ENCODE measurements around the gene GINS3.

The GINS3 gene

DNA sequence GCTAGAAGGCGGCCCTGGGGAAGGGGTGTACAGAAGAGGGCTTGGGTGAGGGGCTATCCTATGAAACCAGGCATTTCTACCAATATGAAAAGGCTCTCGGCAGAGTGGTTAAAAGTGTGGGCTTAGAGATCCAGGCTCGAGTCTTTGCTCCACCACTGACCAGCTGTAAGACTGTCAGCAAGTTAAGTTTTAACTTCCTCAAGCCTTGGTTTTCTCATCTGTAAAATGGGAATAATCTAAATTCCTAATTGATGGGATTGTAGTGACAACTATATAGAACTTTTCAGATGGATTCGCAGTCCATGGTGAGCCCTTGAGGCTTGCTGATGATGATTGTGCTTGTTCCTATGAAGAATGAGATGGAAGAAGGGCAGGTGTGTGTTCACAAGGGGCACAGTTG is 57.0 kb downstream of the GINS3 start (continued):
- no peak for TF ChIP-seq ZNF112 (tag by site-specific recombination; IDR thresholded peaks at IDR 0.05)
- no peak for TF ChIP-seq ZFP41 (tag by site-specific recombination; IDR thresholded peaks at IDR 0.05; ENCODE audit: borderline replicate concordance)
- TF ChIP-seq ZNF768 (tag by site-specific recombination; IDR thresholded peaks at IDR 0.05): no peak
- TF ChIP-seq TRIM28 (IDR thresholded peaks at IDR 0.05; ENCODE audit: borderline replicate concordance, low read length): no peak
- TF ChIP-seq ZNF19 (tag by site-specific recombination; IDR thresholded peaks at IDR 0.05; ENCODE audit: low read depth): no peak

DNA sequence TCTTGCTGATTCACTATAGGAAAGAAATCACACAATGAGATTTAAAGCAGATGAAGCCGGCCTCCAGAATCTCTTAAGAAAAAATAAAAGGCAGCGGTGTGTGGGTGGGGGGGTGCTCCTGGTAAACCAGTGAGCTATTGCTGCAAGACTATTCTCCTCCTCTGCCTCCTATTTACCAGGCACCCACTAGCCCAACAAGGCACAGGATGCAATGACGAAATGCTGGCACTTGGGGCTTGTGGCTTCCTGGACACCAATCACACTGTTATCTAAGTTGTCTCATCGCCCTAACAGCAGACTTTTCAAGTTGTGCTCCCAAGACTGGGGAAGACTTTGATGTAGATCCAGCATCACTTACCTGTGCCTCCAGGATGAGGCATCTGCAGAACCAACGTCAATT is 57.5 kb downstream of the GINS3 start:
- Histone ChIP-seq H3K27ac (ENCODE audit: extremely low read depth, low read depth, low read length) (no peak overlapping the region), H3K4me3 (ENCODE audit: low read depth, low read length) (no peak overlapping the region), H3K9me3 (ENCODE audit: control insufficient read depth, insufficient read depth, low read depth, low read length) (no peaks in the 10 kb centered on the region), H3K4me1 (ENCODE audit: control insufficient read depth, insufficient read depth, low read length) (no peaks in the 10 kb centered on the region), H3K36me3 (ENCODE audit: control insufficient read depth in 2 of 2, insufficient read depth in 1 of 2, low read length in 2 of 2) (no peaks in the 10 kb centered on the region)
- CTCF ChIA-PET: interaction anchor here (0.7 kb wide), 1 partner anchor 113 kb away, joined by 4 read pairs; no protein-coding TSS in a partner anchor
- POLR2A ChIA-PET: interaction anchor here (0.6 kb wide), 1 partner anchor 15 kb away, joined by 3 read pairs; no protein-coding TSS in a partner anchor
- TF ChIP-seq ZNF624 (tag by site-specific recombination; IDR thresholded peaks at IDR 0.05) (no peak), TCF7L2 (IDR thresholded peaks at IDR 0.05; ENCODE audit: borderline replicate concordance, low read depth, low read length) (no peak), ZBTB1 (tag by site-specific recombination; IDR thresholded peaks at IDR 0.05) (no peak), ZNF768 (tag by site-specific recombination; IDR thresholded peaks at IDR 0.05) (no peak), ZNF660 (tag by site-specific recombination; IDR thresholded peaks at IDR 0.05) (no peak), ZNF174 (tag by site-specific recombination; IDR thresholded peaks at IDR 0.05) (no peak), ZNF623 (tag by site-specific recombination; IDR thresholded peaks at IDR 0.05) (no peak), ZNF830 (tag by site-specific recombination; IDR thresholded peaks at IDR 0.05; ENCODE audit: low read depth) (no peak)
- TF ChIP-seq, protein P1, sequence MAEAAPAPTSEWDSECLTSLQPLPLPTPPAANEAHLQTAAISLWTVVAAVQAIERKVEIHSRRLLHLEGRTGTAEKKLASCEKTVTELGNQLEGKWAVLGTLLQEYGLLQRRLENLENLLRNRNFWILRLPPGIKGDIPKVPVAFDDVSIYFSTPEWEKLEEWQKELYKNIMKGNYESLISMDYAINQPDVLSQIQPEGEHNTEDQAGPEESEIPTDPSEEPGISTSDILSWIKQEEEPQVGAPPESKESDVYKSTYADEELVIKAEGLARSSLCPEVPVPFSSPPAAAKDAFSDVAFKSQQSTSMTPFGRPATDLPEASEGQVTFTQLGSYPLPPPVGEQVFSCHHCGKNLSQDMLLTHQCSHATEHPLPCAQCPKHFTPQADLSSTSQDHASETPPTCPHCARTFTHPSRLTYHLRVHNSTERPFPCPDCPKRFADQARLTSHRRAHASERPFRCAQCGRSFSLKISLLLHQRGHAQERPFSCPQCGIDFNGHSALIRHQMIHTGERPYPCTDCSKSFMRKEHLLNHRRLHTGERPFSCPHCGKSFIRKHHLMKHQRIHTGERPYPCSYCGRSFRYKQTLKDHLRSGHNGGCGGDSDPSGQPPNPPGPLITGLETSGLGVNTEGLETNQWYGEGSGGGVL (tag by site-specific recombination; IDR thresholded peaks at IDR 0.05): no peak

DNA sequence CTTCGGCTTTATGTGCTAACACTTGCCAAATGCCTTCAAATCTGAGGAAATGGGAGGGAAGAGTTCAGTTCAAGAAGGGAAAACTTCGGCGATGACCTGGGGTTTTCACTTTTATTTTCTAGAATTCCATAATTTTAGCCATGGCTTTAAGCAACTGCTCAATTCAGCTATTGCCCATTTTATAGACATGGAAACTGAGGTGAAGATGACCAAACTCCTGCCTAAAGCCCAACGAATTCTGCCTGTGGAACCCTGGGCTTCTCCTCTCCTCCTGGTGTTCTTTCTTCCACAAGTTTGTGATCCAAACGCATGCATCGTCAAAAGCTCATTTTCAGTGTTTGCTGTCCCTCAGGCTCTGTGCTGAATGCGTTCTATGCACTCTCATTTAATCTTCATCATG is 58.3 kb downstream of the GINS3 start:
- POLR2A ChIA-PET: no interaction called here
- Histone ChIP-seq H3K4me3 (ENCODE audit: low read depth, low read length) (no peak overlapping the region), H3K27ac (ENCODE audit: extremely low read depth, low read depth, low read length) (no peak overlapping the region), H3K36me3 (ENCODE audit: control insufficient read depth in 2 of 2, insufficient read depth in 1 of 2, low read length in 2 of 2) (no peaks in the 10 kb centered on the region), H3K4me1 (ENCODE audit: control insufficient read depth, insufficient read depth, low read length) (no peaks in the 10 kb centered on the region), H3K9me3 (ENCODE audit: control insufficient read depth, insufficient read depth, low read depth, low read length) (no peaks in the 10 kb centered on the region)
- CTCF ChIA-PET: interaction anchor here (0.6 to 0.8 kb wide), 2 partner anchors 113 to 353 kb away, joined by 3 read pairs; no protein-coding TSS in a partner anchor
- no peak for TF ChIP-seq ZNF114 (tag by site-specific recombination; IDR thresholded peaks at IDR 0.05)

DNA sequence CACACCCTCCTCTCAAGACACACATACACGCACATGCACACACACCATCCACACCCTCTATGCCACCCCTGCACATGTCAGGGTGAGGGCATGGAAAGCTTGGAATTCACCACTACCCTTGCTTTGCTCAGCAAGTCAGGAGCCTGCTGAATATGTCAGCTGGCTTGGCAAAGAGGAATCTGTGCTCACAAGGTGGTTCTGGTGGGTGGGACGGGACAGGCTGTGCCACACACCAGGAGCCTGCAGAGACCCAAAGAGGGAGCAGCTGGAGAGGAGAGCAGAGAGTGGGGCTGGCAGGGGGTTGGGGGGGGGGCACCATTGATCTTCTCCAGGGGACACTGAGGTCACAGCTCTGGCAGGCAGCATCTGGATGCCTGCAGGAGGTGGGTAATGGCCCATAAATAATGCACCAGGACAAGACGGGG is 59.0 kb downstream of the GINS3 start:
- Histone ChIP-seq H3K36me3 (ENCODE audit: control insufficient read depth in 2 of 2, insufficient read depth in 1 of 2, low read length in 2 of 2) (no peaks in the 10 kb centered on the region), H3K9me3 (ENCODE audit: control insufficient read depth, insufficient read depth, low read depth, low read length) (no peaks in the 10 kb centered on the region), H3K4me3 (ENCODE audit: low read depth, low read length) (no peak overlapping the region), H3K4me1 (ENCODE audit: control insufficient read depth, insufficient read depth, low read length) (0 out of 2 replicates have a peak, but pooled peaks cover 1% of the 10 kb centered on the region), H3K27ac (ENCODE audit: extremely low read depth, low read depth, low read length) (no peak overlapping the region)
- TF ChIP-seq KLF7 (tag by site-specific recombination; IDR thresholded peaks at IDR 0.05; ENCODE audit: borderline replicate concordance) (no peak), ZFHX2 (tag by site-specific recombination; conservative IDR thresholded peaks at IDR 0.05) (0 out of 2 replicates have a peak, but pooled peaks have one; percentile 29), ZNF48 (tag by site-specific recombination; IDR thresholded peaks at IDR 0.05) (no peak), ZIC2 (tag by site-specific recombination; IDR thresholded peaks at IDR 0.05) (peak; percentile 91), HOXC10 (CRISPR knock-in tag; IDR thresholded peaks at IDR 0.05) (no peak), EGR2 (tag by site-specific recombination; IDR thresholded peaks at IDR 0.05; ENCODE audit: low read depth) (0 out of 2 replicates have a peak, but pooled peaks have one; percentile 35)
- ChIA-PET POLR2A (no interaction called here), CTCF (interaction anchor here (0.6 kb wide), 1 partner anchor 353 kb away, joined by 3 read pairs; no protein-coding TSS in a partner anchor)

Data from HEK293 (cell line).